ENCODE results near the gene PAAF1. TPM values are rescaled to one million over a fixed set of nuclear protein-coding genes. Genes with fewer than 3 reads are reported as not detected.

PAAF1 gene
- total RNA-seq, 2 donors from 2014 or later = 8.7 to 8.8 TPM

DNA sequence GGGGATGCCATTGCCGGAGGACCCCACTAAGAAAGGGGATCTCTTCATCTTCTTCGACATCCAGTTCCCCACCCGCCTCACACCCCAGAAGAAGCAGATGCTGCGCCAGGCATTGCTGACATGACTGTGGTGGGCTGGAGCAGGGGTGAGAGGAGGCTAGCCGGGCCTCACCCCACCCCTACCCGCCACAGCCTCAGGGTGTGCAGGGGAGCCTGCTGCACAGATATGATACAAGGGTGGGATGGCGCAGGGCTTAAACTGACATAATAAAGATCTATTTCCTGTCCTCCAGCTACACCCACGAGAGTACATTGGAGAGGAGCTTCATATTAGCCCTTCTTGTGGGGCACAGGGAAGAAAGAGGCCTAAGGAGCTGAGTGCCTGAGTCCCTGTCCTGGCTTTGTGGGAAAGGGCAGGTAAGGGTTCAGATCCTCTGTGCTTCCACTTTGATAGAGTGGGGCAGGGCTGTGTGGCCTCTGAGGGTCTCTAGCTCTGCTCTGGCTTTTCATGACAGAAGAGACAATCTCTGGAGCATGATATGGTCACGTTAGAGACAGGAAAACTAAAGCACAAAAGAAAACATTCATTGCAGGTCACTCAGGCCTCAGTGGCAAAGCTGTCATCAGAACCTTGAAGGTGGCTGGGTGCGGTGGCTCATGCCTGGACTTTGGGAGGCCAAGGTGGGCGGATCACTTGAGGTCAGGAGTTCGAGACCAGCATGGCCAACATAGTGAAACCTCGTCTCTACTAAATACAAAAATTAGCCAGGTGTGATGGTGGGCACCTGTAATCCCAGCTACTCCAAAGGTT, 93.4 kb downstream of the PAAF1 start:
- Histone ChIP-seq H3K36me3 (peaks cover 2% of the 10 kb centered on the region), H3K27me3 (replicated peaks; ENCODE audit: insufficient read depth) (no peaks in the 10 kb centered on the region), H3K4me1 (ENCODE audit: control insufficient read depth in 1 of 2, low read depth in 2 of 2) (no peaks in the 10 kb centered on the region), H3K9me3 (no peaks in the 10 kb centered on the region), H3K4me3 (no peak overlapping the region), H3K27ac (no peak overlapping the region)
- no peak for DNase-seq (ENCODE audit: low spot score)
- no peak for TF ChIP-seq CTCF (IDR thresholded peaks at IDR 0.05)
- ATAC-seq (ENCODE audit: insufficient number of reproducible peaks, low FRiP score, low read depth) = no peak

GRCh38 chr11:73971175-73971719, 94.4 kb downstream of the PAAF1 start:
- H3K9me3 ChIP-seq = no peaks in the 10 kb centered on the region
- H3K4me3 ChIP-seq = no peak overlapping the region
- ATAC-seq (ENCODE audit: insufficient number of reproducible peaks, low FRiP score, low read depth) (no peak), DNase-seq (ENCODE audit: low spot score) (no peak)
- no peak for TF ChIP-seq CTCF (IDR thresholded peaks at IDR 0.05)
- H3K36me3 ChIP-seq = peaks cover 5% of the 10 kb centered on the region
- H3K27me3 ChIP-seq (replicated peaks; ENCODE audit: insufficient read depth) = no peaks in the 10 kb centered on the region
- H3K4me1 ChIP-seq (ENCODE audit: control insufficient read depth in 1 of 2, low read depth in 2 of 2) = no peaks in the 10 kb centered on the region
- no peak overlapping the region for H3K27ac ChIP-seq

GRCh38 chr11:73972187-73972586, 95.4 kb downstream of the PAAF1 start:
- Histone ChIP-seq H3K4me1 (ENCODE audit: control insufficient read depth in 1 of 2, low read depth in 2 of 2) (no peaks in the 10 kb centered on the region), H3K27me3 (replicated peaks; ENCODE audit: insufficient read depth) (no peaks in the 10 kb centered on the region), H3K4me3 (no peak overlapping the region), H3K9me3 (no peaks in the 10 kb centered on the region), H3K36me3 (peaks cover 9% of the 10 kb centered on the region), H3K27ac (no peak overlapping the region)
- no peak for TF ChIP-seq CTCF (IDR thresholded peaks at IDR 0.05)
- no peak for DNase-seq (ENCODE audit: low spot score)
- ATAC-seq (ENCODE audit: insufficient number of reproducible peaks, low FRiP score, low read depth) = no peak

- ATAC-seq (ENCODE audit: insufficient number of reproducible peaks, low FRiP score, low read depth) (no peak), DNase-seq (ENCODE audit: low spot score) (no peak)
- H3K27me3 ChIP-seq (replicated peaks; ENCODE audit: insufficient read depth) = no peaks in the 10 kb centered on the region
- no peak overlapping the region for H3K27ac ChIP-seq
- no peaks in the 10 kb centered on the region for H3K4me1 ChIP-seq (ENCODE audit: control insufficient read depth in 1 of 2, low read depth in 2 of 2)
- TF ChIP-seq CTCF (IDR thresholded peaks at IDR 0.05) = no peak
- no peak overlapping the region for H3K4me3 ChIP-seq
- H3K36me3 ChIP-seq = peaks cover 10% of the 10 kb centered on the region
- no peaks in the 10 kb centered on the region for H3K9me3 ChIP-seq
Observed at GRCh38 chr11:73972620-73973449, 96.0 kb downstream of the PAAF1 start.

Data from thoracic aorta (tissue), 2 donors.